K562 (cell line): ENCODE measurements around the gene COQ2. TPM values are rescaled to one million over a fixed set of nuclear protein-coding genes. Genes with fewer than 3 reads are reported as not detected.
A peak's percentile ranks its signal among the peaks of the same experiment; 100 is the strongest.

ENCODE experiments used
- ATAC-seq: fragments of 200-7000 bp; cut with Tn5 transposase; 3 replicates; pipeline ENCODE4 v1.9.1; 2020; ENCODE audit warnings: moderate library complexity
- BruUV-seq: library from RNA; stranded (reverse); fragments of 400-500 nt; replicated peaks from 2 replicates; lab custom pipeline; 2021; lab: Mats Ljungman, UMichigan
- CTCF ChIA-PET: fragments of 300-600 bp; formaldehyde crosslinking; extraction: SDS; loops from one replicate; lab custom pipeline; 2021; ENCODE audit warnings: low intra/inter-chr PET ratio; lab: Yijun Ruan, JAX
- POLR2A ChIA-PET: fragments of 300-600, 350-650 bp; sonication (Branson Sonifier 250); formaldehyde crosslinking; extraction: SDS; loops from one replicate; lab custom pipeline; 2021; ENCODE audit warnings: antibody characterized with exemption, inconsistent platforms; lab: Yijun Ruan, JAX
- DNase-seq, 4 experiments: peaks; one replicate each; pipeline versions ENCODE4 v3.0.0 to v3.0.0-alpha.2; 2011 to 2018; ENCODE audit warnings: low spot score in 3 of 4, mixed read lengths in 3 of 4; ENCODE audit errors: extremely low read depth in 1 of 4
- FAIRE-seq: peaks from 2 replicates; lab custom pipeline; 2011; peaks lifted over from hg19 to GRCh38; lab: Jason Lieb, UNC
- H2AFZ ChIP-seq: 2 replicates; pipeline ENCODE4 v1.6.0; 2011; ENCODE audit warnings: low read depth, low read length, control low read depth, inconsistent platforms
- H3K27ac ChIP-seq: fragments of 200-600 bp; 3 replicates; pipeline ENCODE4 v1.8.0; 2011; ENCODE audit warnings: low read depth, mild to moderate bottlenecking, control low read depth, inconsistent platforms, low read length, moderate library complexity, mixed read lengths; ENCODE audit errors: extremely low read depth
- H3K27me3 ChIP-seq, 2 experiments: fragments of 300-600 bp in 1 of 2; 2 replicates in 1 of 2; 3 replicates in 1 of 2; pipeline versions ENCODE4 v1.6.0 to v1.8.0; 2011; ENCODE audit warnings: inconsistent platforms in 2 of 2, low read length in 2 of 2, mild to moderate bottlenecking in 1 of 2, mixed read lengths in 1 of 2, moderate library complexity in 1 of 2; ENCODE audit not compliant: control insufficient read depth in 2 of 2, insufficient read depth in 2 of 2
- H3K36me3 ChIP-seq: fragments of 300-600 bp; 3 replicates; pipeline ENCODE4 v1.8.0; 2011; ENCODE audit warnings: mild to moderate bottlenecking, low read length, inconsistent platforms; ENCODE audit not compliant: control insufficient read depth, insufficient read depth
- H3K4me1 ChIP-seq, 2 experiments: fragments of 200-600 bp in 1 of 2; replicated peaks in 1 of 2; 2 replicates in 1 of 2; 3 replicates in 1 of 2; pipeline versions ENCODE4 v1.5.1 to v1.8.0; 2011; ENCODE audit warnings: inconsistent platforms in 2 of 2, low read length in 2 of 2, mild to moderate bottlenecking in 1 of 2, mixed read lengths in 1 of 2, moderate library complexity in 1 of 2; ENCODE audit not compliant: control insufficient read depth in 2 of 2, insufficient read depth in 2 of 2
- H3K4me2 ChIP-seq: 2 replicates; pipeline ENCODE4 v1.6.1; 2011; ENCODE audit warnings: low read length, control low read depth, inconsistent platforms, mixed read lengths; ENCODE audit not compliant: insufficient read depth
- H3K4me3 ChIP-seq: fragments of 200-600 bp; sonication (generic), shearing (Covaris generic); 2 replicates; pipeline ENCODE4 v1.5.1; 2016; ENCODE audit warnings: control low read depth, inconsistent platforms
- H3K79me2 ChIP-seq: fragments of 200-600 bp; 3 replicates; pipeline ENCODE4 v1.8.0; 2011; ENCODE audit warnings: low read length, inconsistent platforms; ENCODE audit not compliant: control insufficient read depth, insufficient read depth
- H3K9ac ChIP-seq, 2 experiments: 2 replicates each; pipeline versions ENCODE4 v1.6.0 to v1.6.1; 2011; ENCODE audit warnings: low read depth in 2 of 2, low read length in 2 of 2, control low read depth in 1 of 2, inconsistent platforms in 1 of 2, mild to moderate bottlenecking in 1 of 2, mixed read lengths in 1 of 2; ENCODE audit not compliant: insufficient read depth in 1 of 2
- H3K9me1 ChIP-seq: one replicate; pipeline ENCODE4 v1.6.0; 2011; ENCODE audit warnings: inconsistent platforms, mild to moderate bottlenecking, low read length, moderate library complexity; ENCODE audit not compliant: control insufficient read depth, insufficient read depth
- H3K9me3 ChIP-seq: replicated peaks from 2 replicates; pipeline ENCODE4 v1.5.1; 2011; ENCODE audit warnings: low read depth, low read length, inconsistent platforms; ENCODE audit not compliant: control insufficient read depth, insufficient read depth
- H4K20me1 ChIP-seq: replicated peaks from 2 replicates; pipeline ENCODE4 v1.6.1; 2011; ENCODE audit warnings: low read length, inconsistent platforms, mixed read lengths; ENCODE audit not compliant: control insufficient read depth, insufficient read depth
- CHCHD3 ChIP-seq: fragments of 250-450 bp; sonication (Bioruptor Pico); IDR thresholded peaks from 2 replicates; pipeline ENCODE4 v2.1.2; 2022; ENCODE audit warnings: mild to moderate bottlenecking
- ETV6 ChIP-seq, 3 experiments: fragments of 150-350 bp in 1 of 3; sonication (generic) in 1 of 3; formaldehyde crosslinking in 1 of 3; IDR thresholded peaks; 2 replicates each; pipeline versions ENCODE4 v1.6.1 to v1.8.0; 2014 to 2022; ENCODE audit warnings: borderline replicate concordance in 2 of 3, low read depth in 2 of 3, antibody characterized with exemption in 1 of 3, low read length in 1 of 3, mild to moderate bottlenecking in 1 of 3, missing genetic modification reagents in 1 of 3
- IRF2 ChIP-seq: sonication (generic); formaldehyde crosslinking; IDR thresholded peaks from 2 replicates; pipeline ENCODE4 v1.8.1; 2022; ENCODE audit warnings: mild to moderate bottlenecking, missing genetic modification reagents
- MTF1 ChIP-seq: fragments of 250-450 bp; sonication (Bioruptor Pico); IDR thresholded peaks from 2 replicates; pipeline ENCODE4 v1.9.0; 2021; ENCODE audit warnings: moderate library complexity, mild to moderate bottlenecking, inconsistent platforms, borderline replicate concordance
- NR2C2 ChIP-seq, 2 experiments: fragments of 200-800 bp in 1 of 2; sonication (Bioruptor generic) in 1 of 2; sonication (generic) in 1 of 2; formaldehyde crosslinking in 1 of 2; IDR thresholded peaks; 2 replicates each; pipeline versions ENCODE4 v1.6.1 to v1.8.0; 2016 to 2022; ENCODE audit warnings: mild to moderate bottlenecking in 1 of 2, missing compliant biosample characterization in 1 of 2, missing genetic modification characterization in 1 of 2, missing genetic modification reagents in 1 of 2
- POLR3A ChIP-seq: IDR thresholded peaks from 2 replicates; pipeline ENCODE4 v1.6.1; 2011; ENCODE audit warnings: borderline replicate concordance, mild to moderate bottlenecking, moderate library complexity; ENCODE audit not compliant: insufficient read length, insufficient read depth; ENCODE audit errors: extremely low read depth
- RAD21 ChIP-seq, 2 experiments: fragments of 250-450 bp in 1 of 2; fragments of 450-650 bp in 1 of 2; sonication (Bioruptor Pico) in 1 of 2; formaldehyde crosslinking in 1 of 2; IDR thresholded peaks in 1 of 2; conservative IDR thresholded peaks in 1 of 2; 2 replicates each; pipeline versions ENCODE4 v1.4.0 to v1.8.0; 2020 to 2022; ENCODE audit warnings: mild to moderate bottlenecking in 2 of 2, moderate library complexity in 1 of 2
- SMARCB1 ChIP-seq: IDR thresholded peaks from 2 replicates; pipeline ENCODE4 v1.6.1; 2011; ENCODE audit warnings: improper control_type of control experiment, low read depth; ENCODE audit not compliant: insufficient read length
- TBP ChIP-seq: optimal IDR thresholded peaks from 2 replicates; pipeline ENCODE3; 2011; ENCODE audit warnings: low read depth, low read length, improper control_type of control experiment
- ZNF3 ChIP-seq: fragments of 250-450 bp; sonication (Bioruptor Pico); IDR thresholded peaks from 2 replicates; pipeline ENCODE4 v1.5.0; 2021; ENCODE audit warnings: mild to moderate bottlenecking, moderate library complexity
- WGBS: fragments of 100-300 bp; shearing (Covaris generic); methylation state at CpG from one replicate; pipeline ENCODE4 v1.1.6; 2016; ENCODE audit warnings: low coverage, mixed read lengths; ENCODE audit not compliant: insufficient coverage; ENCODE audit errors: missing lambda C conversion rate; 5-methylcytosine and 5-hydroxymethylcytosine counted together
- in situ Hi-C: fragments of 300-500 bp; cut with MboI; formaldehyde crosslinking; loops from 4 replicates; pipeline ENCODE4 v1.15.0; 2018; ENCODE audit warnings: inconsistent platforms, mixed read lengths
- intact Hi-C: fragments of 100-400 bp; cut with micrococcal nuclease; formaldehyde crosslinking; loops from 2 replicates; pipeline ENCODE4 v1.14.2; 2022
- polyA plus RNA-seq, 8 experiments: library from polyadenylated mRNA; depleted of rRNA in 4 of 8; stranded (reverse) in 5 of 8; unstranded in 3 of 8; fragments of >200 nt; fragmentation: Nextera tagmentation in 2 of 8; fragmentation: Illumina TruSeq in 1 of 8; extraction: Ambion mirVana in 2 of 8; extraction: Trizol in 1 of 8; gene quantifications; 2 replicates each; pipeline versions ENCODE4 v1.2.1 to v1.2.3, GENCODE V29; 2011 to 2014; ENCODE audit warnings: inconsistent platforms in 1 of 8, missing spikeins in 1 of 8
- total RNA-seq, 7 experiments: library from RNA; depleted of rRNA in 6 of 7; stranded (reverse); fragments of >200 nt in 6 of 7; fragmentation: Illumina TruSeq in 2 of 7; extraction: Trizol in 2 of 7; gene quantifications; 2 replicates each; pipeline versions ENCODE4 v1.2.1 to v1.2.3, GENCODE V29; 2011 to 2021; ENCODE audit warnings: low replicate concordance in 1 of 7

The COQ2 gene
- total and polyA plus RNA-seq, 9 of the 15 experiments (the other 6 are each of a cell fraction or from before 2014, with no cell fraction given): 1.9 to 13.5 (median 11.8) TPM

DNA sequence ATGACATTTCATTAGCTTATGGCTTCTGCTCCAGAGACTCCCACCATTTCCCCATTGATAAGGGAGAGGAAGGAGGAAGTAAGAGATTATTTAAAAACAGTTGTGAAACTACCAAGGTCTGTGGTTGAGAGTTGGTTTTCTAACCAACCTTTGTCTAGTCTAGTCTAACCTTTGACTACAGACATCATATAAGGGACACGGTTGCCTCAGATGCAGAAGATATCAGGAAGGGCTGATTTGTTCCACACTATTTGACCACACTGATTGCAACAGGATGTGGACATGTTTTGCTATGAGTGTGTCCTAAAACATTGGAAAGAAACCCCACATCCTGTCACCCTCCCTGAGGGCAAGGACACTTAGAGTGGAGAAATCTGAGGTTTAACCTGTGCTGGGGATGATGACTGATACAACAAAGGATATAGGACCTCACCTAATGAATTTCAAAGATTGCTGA, 53.0 kb downstream of the COQ2 start (continued):
- TF ChIP-seq IRF2 (CRISPR knock-in tag) (no peak), NR2C2 (CRISPR knock-in tag; IDR thresholded peaks at IDR 0.05) (no peak), NR2C2 (tag; IDR thresholded peaks at IDR 0.05) (peak; percentile 27; the same call in 1 of the 2 replicates), CHCHD3 (no peak), ETV6 (IDR thresholded peaks at IDR 0.05; ENCODE audit: borderline replicate concordance in 1 of 2, low read depth in 2 of 2, low read length in 1 of 2) (peak in 1 of 2 experiments; percentile 61; a peak in 1 of 4 replicates), ETV6 (CRISPR knock-in tag; IDR thresholded peaks at IDR 0.05; ENCODE audit: borderline replicate concordance) (no peak)

DNA sequence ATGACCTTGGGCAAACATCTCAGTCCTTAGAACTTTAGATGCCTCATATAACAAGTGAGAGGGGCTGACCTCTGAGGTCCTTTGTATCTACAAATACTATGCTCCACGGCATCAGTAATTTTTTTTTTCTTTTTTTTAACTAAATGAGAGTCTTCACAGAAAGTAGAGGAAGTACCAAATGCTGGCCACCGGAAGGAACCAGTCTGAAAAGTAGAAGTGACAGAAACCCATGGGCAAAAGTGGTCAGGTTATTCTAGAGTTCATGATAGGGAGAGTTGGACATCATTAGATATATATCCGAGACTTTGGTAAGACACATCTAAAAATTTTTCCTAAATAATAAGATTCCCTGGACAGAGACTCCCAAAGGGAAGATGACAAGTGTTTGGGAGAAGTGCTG, 53.7 kb downstream of the COQ2 start:
- Histone ChIP-seq H3K9me1 (no peaks in the 10 kb centered on the region), H3K27me3 (no peaks in the 10 kb centered on the region; a peak in 1 of 5 replicates), H3K36me3 (no peaks in the 10 kb centered on the region), H3K4me1 (no peaks in the 10 kb centered on the region; a peak in 1 of 5 replicates), H4K20me1 (no peaks in the 10 kb centered on the region), H3K27ac (no peak overlapping the region), H3K4me3 (no peak overlapping the region), H3K79me2 (no peaks in the 10 kb centered on the region), H3K4me2 (no peak overlapping the region), H2AFZ (no peak overlapping the region), H3K9me3 (no peaks in the 10 kb centered on the region), H3K9ac (no peak overlapping the region)
- ATAC-seq (no peak), DNase-seq (no peak), FAIRE-seq (no peak)
- POLR2A ChIA-PET: no interaction called here
- CTCF ChIA-PET: no interaction called here
- intact Hi-C loops (no loop called here), in situ Hi-C loops (no loop called here)
- BruUV-seq: no TSS peak
- TF ChIP-seq ZNF3 (CRISPR knock-in tag) (no peak), RAD21 (CRISPR knock-in tag; conservative IDR thresholded peaks at IDR 0.05 in 1 of 2, IDR thresholded peaks at IDR 0.05 in 1 of 2) (no peak), TBP (no peak), SMARCB1 (no peak), MTF1 (CRISPR knock-in tag) (no peak), POLR3A (no peak)
- 10% methylated on average over 3 of the region's 3 CpGs for WGBS
